ENCODE data around the gene AKR1C2.
"Not testable (repeated sequence)": the region's sequence is repeated elsewhere in the genome, so short reads cannot be mapped to it uniquely, and the experiment has no call there.

The AKR1C2 gene

DNA sequence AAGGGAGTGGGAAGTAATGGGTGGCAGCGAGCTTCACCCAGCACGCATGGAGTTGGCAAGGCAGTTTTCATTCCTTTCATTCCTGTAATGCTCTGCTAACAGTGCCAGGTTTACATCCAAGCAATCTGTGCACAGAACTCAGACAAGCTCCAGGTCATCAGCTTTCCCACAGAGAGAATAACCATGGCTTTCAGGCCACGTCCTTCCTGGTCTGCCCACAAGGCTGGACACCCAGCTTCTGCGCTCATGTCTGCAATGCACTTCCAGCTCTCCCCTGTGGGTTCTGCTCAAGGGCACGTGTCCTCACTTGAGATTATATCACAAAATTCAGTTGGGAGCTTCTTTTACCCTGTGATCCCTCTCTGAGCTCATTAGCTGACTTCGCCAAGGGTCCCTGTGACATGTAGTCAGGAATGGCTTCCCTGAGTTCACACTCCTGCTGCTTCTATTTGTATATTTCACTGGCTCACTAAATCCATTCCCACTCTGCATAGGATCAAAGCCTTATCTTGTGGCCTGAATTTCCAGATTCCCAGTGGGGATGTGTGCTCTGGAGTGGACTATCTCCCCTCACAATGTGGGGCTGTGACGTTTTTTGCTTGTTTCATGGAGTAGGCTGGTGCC, 18.6 kb downstream of the AKR1C2 start:
- DNase-seq = no peak

- no peak for DNase-seq
Observed at GRCh38 chr10:4984223-4984622, 19.4 kb downstream of the AKR1C2 start.

DNA sequence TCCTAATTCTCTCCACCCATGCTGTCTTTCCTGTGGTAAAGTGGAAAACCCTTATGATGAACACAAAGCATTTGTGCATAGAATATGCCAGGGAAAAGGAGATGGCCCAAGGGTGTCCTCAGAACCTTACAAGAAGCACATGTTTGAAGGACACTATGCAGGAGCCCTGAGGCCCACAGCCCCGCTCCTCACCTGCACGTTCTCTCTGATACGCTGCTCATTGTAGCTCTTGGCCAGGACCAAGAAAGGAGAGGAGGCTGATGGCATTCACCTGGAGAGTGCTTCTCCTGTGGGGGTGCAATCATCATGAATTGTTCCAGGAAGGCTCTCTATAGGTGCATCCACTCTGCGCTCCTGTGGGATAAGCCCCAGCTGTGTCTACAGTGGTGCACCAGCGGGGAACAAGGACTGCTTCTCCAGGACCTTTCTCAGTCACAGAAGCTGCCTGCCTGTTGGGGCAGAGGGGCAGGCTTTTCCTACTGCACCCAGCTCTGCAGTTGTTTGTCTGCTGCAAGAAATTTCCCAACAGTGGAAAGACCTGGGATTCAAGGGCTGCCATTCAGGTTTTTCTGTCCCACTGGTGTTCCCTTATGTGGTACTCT, 19.9 kb downstream of the AKR1C2 start:
- DNase-seq = no peak

GRCh38 chr10:4982764-4983226, 20.9 kb downstream of the AKR1C2 start:
- DNase-seq = no peak

DNA sequence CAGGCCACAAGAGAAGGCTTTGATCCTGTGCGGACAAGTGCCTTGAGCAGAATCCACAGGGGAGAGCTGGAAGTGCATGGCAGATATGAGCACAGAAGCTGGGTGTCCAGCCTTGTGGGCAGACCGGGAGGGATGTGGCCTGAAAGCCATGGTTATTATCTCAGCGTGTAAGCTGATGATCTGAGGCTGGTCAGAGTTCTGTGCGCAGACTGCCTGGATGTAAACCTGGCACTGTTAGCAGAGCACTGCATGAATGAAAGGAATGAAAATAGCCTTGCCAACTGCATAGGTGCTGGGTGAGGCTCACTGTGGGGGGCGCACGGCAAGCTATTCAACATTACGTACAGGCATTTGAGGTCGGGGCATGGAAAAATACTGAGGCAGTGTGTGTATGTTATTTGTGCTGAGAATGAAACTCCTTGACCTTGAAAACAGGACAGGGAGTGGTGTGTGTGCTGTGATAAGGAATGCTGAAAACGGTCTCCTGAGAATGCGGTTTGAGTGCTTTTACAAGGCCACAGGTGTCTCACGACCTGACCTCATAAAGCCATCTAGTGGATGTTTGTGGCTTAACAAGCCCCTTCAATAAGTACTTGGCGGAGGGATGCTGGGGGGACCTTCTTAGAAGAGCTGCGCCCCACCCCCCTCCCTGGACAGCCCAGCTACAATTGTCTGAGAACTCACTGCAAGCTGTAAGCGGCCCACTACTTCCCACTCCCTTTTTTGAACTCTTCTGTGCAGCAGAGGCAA, 21.8 kb downstream of the AKR1C2 start:
- DNase-seq = peak; percentile 29

DNA sequence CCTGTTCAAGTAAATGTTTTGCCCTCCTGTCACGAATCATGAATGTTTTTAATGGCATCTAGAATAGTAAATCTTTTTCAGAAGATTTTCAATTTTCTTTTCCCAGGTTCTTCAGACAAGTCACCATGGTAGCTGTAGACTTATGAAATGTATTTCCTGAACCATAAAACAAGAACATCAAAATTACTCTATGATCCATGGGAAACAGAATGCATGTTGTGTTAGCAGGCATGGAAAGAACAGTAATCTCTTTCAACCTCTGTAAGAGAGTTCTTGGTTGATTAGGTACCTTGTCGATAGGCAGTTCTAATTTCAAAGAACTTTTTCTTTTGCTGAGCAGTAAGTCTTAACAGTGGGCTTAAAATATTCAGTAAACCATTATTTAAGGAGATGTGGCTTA, 22.9 kb downstream of the AKR1C2 start:
- DNase-seq = no peak

DNA sequence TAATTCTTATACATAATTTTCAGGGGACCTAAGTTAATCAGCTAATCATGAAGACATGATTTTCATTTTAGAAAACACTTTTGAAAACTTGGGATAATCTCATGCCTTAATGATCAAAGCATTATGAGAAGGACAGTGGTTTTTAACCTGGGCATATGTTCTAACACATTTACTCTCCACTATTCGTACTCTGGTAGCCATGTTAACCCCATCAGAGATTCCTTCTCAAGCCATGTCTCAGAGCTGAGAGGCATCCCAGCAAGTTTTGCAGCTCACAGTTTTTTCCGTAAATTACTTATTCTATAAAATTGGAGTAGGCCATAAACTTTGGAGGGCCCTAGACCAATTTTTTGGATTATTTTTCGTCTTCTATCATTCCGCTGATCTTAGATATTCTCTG, 24.8 kb downstream of the AKR1C2 start:
- DNase-seq = no peak

GRCh38 chr10:4977025-4977424, 26.6 kb downstream of the AKR1C2 start:
- DNase-seq = no peak

DNA sequence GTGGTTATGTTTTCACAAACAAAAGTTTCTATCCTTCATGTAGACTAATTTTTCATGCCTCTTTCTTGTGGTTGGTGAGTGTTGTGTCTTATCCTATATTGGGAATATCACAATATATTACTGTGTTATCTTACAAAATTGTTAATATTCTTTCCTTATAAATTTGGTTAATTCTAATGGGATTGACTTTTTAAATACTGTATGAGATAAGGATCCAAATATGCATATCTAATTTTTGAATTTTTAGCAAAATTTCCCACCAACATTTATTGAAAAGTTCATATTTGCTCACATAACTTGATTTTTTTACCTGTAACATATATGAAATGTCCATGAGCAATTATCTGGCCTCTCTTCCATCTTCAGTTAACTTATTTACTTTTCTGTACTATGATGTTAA, 29.3 kb downstream of the AKR1C2 start:
- DNase-seq = not testable (repeated sequence)

GRCh38 chr10:4973294-4973693, 30.4 kb downstream of the AKR1C2 start:
- not testable (repeated sequence) for DNase-seq

DNA sequence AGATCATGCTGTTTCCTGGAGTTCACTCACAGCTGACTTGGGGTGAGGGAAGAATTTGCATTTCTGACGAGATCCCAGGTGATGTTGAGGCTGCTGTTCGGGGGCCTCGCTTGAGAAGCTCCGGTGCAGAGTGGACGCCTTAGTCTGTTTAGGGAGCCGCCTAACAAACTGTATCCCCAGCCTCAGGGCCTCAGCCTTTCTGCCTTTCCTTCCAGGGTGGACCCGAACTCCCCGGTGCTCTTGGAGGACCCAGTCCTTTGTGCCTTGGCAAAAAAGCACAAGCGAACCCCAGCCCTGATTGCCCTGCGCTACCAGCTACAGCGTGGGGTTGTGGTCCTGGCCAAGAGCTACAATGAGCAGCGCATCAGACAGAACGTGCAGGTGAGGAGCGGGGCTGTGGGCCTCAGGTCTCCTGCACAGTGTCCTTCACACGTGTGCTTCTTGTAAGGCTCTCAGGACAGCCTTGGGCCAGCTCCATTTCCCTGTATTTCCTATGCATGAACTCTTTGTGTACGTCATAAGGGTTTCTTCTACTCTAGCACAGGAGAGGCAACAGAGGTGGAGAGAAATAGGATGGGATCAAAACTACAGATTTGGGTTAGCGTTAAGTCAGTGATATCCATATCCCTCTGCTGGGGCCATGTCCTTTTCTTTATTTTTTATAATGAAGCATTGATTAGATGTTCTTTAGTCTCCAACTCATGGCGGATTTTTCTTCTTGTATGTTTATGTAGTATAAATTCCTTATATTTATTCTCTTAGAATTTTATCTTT, 31.1 kb downstream of the AKR1C2 start:
- DNase-seq = not testable (repeated sequence)

GRCh38 chr10:4970362-4970761, 33.3 kb downstream of the AKR1C2 start:
- not testable (repeated sequence) for DNase-seq

- DNase-seq = not testable (repeated sequence)
Observed at GRCh38 chr10:4969289-4969688, 34.4 kb downstream of the AKR1C2 start.

GRCh38 chr10:4967189-4967588, 36.5 kb downstream of the AKR1C2 start:
- not testable (repeated sequence) for DNase-seq

DNA sequence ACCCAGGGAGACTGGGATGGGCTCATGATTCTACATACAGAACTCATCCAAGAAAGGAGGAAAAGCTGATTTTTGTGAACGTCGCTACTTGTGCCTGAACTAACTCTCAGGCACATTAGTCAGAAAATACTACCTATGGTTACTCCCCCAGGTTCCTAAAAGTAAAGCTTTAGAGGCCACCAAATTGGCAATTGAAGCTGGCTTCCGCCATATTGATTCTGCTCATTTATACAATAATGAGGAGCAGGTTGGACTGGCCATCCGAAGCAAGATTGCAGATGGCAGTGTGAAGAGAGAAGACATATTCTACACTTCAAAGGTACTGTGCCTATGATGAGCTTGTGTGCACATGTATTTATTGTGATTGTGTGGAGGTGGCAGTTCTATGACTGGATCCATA, 37.9 kb downstream of the AKR1C2 start:
- not testable (repeated sequence) for DNase-seq

DNA sequence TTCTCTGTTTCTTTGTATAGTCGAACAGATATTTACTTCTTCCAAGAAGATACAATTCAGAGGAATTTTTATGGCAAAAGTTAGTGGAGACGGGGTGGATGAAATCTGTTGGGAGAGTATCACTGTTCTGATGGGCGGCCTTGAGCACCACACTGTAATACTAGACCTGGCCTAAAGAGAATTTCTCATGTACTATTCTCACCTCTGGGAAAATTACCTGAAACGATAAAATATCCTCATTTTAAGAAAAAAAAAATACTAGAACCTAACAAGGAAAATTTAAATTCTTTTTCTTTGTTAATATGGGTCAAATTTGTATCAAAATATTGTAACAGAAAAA, 39.9 kb downstream of the AKR1C2 start:
- DNase-seq = not testable (repeated sequence)

DNA sequence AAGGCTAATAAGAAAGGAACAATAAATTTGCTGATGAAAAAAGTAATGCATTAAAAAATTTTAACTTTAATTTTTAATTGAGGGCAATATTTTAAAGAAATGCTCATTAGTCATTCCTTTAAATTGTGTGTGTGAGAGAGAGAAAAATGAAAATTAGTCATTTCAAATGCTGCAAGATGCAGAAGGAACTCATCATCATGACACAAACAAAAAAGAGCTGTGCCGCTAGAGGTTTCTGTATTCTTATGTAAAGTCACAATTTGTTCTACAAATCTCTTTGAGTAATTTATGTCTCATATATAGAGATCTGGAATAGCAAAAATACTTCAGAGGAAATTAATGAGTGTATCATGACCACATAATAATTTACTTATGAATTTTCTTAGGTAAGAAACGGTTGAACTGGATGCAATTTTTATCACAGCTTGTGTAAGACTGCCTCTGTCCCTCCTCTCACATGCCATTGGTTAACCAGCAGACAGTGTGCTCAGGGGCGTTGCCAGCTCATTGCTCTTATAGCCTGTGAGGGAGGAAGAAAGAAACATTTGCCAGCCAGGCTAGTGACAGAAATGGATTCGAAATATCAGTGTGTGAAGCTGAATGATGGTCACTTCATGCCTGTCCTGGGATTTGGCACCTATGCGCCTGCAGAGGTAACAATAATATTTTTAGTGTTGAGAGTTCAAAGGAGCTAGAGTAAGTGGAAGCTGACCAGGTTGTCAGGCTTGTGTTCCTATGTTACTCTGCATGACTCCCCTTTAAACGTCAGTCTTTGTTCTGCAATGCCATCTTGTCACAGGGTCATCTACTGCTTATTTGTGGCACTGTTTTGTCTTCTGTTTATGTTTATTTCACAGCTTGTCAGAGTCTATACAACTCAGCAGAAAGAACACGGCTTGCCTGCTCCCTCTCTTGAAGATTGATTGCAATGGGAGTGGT, 40.5 kb downstream of the AKR1C2 start, which contains the start of gene AKR1C1:
AKR1C1 (plus strand) TSS at position 540 of the 939 bp plus-strand sequence; CDS start at position 570, 30 bp downstream.
- DNase-seq = peak; percentile 22

GRCh38 chr10:4962308-4962707, 41.3 kb downstream of the AKR1C2 start:
- DNase-seq = not testable (repeated sequence)

DNA sequence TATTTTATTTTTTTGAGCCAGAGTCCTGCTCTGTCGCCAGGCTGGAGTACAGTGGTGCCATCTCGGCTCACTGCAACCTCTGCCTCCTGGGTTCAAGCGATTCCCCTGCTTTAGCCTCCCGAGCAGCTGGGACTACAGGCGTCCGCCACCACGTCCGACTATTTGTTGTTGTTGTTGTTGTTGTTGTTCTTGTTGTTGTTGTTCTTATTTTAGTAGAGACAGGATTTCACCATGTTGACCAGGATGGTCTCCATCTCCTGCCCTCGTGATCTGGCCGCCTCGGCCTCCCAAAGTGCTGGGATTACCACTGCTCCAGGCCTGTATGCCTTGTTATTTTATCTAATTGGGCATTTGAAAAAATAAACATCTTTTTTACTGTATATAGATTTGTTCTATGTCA, 42.1 kb downstream of the AKR1C2 start:
- DNase-seq = not testable (repeated sequence)

DNA sequence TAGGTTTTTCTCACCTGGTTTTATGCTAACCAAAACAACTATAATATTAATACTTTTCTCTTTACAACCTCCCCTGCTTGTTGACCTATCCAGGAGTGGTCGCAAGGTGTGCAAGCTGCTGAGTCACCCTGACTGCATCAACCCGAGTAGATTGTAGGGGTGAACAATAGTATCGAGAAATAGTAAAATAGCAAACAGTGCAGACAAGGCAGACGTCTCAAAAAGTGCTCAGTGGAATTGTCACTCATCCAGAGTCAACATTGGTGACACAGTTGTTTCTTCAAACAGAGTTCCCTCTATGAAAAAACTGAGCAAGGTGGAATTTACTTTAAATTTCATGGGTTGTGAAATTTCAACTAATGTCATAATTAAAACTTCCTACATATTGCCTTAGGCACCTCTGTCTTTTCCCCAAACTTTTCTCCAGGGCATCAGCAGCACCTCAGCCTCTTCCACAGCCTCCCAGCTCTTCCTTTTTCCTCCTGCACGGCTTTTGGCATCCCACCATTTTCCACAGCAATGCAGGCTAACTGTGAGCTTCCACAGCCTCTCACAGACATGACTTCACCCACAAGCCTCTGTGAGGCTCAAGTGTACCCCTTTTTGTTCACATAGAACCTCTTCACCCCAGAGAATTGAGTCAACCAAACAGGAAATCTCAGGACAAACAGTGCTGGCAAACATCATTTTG, 46.6 kb downstream of the AKR1C2 start:
- DNase-seq = not testable (repeated sequence)

DNA sequence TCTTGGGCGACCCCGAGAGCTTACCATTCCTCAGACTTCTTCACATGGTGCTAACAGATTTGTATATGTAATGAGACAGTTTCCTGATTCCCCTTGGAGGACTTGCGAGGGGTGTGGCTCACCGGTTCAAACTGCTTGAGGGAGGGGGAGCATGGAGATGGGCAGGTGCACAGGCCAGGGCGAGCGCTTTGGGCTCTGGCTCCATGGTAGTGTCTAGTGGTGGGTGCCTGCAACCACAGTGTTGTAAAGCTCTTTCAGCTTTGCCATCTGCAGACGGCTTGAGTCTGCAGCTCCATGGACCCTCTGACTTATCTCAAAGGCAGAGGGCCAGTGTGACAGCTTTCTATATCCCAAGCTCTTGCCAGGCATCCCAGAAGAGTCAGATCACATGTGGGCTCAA, 47.6 kb downstream of the AKR1C2 start:
- DNase-seq = not testable (repeated sequence)

Measured in fibroblast of skin of right biceps (primary cell).